Measurements from ENCODE around the gene PAQR7.

The PAQR7 gene

DNA sequence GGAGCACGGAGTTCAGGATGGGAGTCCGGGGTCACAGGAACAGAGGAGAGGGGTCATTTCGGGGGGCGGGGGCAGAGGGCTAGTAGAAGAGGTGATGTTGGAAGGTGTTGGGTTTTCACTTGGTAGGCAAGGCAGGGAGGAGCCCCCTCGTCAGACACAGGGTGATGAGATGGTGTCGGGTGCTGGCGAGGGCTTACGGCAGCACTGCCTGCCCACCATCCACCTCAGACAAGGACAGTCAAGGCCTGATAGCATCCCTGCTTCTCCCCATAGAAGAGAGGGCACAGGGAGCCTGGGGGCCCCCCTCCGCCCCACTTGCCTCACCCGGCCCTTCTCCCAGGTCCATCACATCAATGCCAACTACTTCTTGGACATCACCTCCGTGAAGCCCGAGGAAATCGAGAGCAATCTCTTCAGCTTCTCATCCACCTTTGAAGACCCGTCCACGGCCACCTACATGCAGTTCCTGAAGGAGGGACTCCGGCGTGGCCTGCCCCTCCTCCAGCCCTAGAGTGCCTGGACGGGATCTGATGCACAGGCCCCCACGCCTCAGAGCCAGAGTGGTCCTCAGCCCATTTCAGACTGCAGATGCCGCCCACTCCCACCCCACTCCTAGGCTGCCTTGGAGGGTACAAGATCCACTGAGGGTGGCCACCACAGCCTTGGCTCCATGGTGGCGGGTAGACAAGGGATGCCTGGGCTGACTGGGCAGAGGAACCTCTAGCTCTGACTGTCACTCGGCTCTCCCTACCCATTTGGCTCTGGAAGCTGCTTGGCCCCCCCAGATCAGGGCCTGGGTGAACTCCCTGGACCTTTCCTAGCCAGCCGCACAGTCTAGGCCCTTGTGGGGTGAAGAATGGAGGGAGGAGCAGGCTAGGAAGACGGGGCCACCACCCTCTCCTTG is 60.0 kb downstream of the PAQR7 start:
- H3K4me3 ChIP-seq (ENCODE audit: low read depth, low read length): no peak overlapping the region
- no peak for DNase-seq (ENCODE audit: low read depth)
- TF ChIP-seq, protein P1, sequence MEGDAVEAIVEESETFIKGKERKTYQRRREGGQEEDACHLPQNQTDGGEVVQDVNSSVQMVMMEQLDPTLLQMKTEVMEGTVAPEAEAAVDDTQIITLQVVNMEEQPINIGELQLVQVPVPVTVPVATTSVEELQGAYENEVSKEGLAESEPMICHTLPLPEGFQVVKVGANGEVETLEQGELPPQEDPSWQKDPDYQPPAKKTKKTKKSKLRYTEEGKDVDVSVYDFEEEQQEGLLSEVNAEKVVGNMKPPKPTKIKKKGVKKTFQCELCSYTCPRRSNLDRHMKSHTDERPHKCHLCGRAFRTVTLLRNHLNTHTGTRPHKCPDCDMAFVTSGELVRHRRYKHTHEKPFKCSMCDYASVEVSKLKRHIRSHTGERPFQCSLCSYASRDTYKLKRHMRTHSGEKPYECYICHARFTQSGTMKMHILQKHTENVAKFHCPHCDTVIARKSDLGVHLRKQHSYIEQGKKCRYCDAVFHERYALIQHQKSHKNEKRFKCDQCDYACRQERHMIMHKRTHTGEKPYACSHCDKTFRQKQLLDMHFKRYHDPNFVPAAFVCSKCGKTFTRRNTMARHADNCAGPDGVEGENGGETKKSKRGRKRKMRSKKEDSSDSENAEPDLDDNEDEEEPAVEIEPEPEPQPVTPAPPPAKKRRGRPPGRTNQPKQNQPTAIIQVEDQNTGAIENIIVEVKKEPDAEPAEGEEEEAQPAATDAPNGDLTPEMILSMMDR (IDR thresholded peaks at IDR 0.05; ENCODE audit: insufficient read depth, low read depth, low read length, missing control alignments): no peak

DNA sequence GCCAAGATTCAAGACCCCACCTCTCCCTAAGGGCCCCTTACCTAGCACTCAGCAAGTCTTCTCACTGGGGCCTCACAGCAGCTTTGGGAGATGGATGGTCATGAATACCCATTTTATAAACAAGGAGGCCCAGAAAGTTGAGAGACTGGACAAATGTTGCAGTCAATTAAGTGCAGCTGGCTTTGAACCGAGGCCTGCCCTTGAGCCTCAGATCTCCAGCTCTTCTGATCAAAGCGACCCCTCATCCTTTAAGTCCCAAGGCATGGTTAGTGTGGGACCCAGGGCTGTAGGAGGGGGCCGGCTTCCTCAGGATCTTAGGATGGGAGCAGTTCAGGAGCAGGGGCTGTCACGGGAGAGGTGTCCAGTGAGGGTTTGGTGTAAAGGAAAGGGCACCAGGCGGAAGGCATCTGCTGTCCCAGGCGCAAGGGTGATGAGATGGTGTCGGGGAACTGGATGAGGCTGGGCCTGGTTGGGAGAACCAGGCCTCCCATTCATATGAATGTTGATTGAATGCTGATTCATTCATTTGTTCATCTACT is 60.9 kb downstream of the PAQR7 start:
- TF ChIP-seq, protein P1 (IDR thresholded peaks at IDR 0.05; ENCODE audit: insufficient read depth, low read depth, low read length, missing control alignments): no peak
- H3K4me3 ChIP-seq (ENCODE audit: low read depth, low read length): no peak overlapping the region
- DNase-seq (ENCODE audit: low read depth): no peak

DNA sequence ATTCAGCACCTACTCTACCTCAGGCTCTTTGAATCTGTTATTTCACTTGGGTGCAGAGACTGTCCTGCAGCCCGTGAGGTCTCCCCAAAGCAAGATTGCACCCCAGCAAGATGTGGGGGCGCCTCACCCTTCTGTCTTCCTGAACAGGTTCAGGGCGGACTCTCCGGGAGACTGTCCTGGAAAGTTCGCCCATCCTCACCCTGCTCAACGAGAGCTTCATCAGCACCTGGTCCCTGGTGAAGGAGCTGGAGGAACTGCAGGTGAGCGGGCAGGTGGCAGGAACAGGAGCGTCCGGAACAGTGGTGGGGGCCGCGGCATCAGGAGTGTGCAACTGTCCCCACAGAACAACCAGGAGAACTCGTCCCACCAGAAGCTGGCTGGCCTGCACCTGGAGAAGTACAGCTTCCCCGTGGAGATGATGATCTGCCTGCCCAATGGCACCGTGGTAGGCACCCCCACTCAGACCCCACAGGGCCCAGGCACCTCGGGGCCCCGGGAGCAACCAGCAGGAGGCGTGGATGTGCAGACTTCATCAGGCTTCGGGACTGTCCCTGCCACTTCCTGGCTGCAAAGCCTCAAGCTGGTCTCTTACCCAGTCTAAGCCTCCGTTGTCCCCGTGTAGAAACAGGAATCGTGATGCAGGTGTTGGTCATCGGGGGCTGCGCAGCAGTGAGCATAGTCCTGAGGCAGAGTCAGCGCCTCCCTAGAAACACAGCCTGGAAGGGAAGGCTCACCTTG is 61.6 kb downstream of the PAQR7 start:
- TF ChIP-seq, protein P1 (IDR thresholded peaks at IDR 0.05; ENCODE audit: insufficient read depth, low read depth, low read length, missing control alignments): peak; percentile 31
- DNase-seq (ENCODE audit: low read depth): peak; percentile 35
- H3K4me3 ChIP-seq (ENCODE audit: low read depth, low read length): no peak overlapping the region

DNA sequence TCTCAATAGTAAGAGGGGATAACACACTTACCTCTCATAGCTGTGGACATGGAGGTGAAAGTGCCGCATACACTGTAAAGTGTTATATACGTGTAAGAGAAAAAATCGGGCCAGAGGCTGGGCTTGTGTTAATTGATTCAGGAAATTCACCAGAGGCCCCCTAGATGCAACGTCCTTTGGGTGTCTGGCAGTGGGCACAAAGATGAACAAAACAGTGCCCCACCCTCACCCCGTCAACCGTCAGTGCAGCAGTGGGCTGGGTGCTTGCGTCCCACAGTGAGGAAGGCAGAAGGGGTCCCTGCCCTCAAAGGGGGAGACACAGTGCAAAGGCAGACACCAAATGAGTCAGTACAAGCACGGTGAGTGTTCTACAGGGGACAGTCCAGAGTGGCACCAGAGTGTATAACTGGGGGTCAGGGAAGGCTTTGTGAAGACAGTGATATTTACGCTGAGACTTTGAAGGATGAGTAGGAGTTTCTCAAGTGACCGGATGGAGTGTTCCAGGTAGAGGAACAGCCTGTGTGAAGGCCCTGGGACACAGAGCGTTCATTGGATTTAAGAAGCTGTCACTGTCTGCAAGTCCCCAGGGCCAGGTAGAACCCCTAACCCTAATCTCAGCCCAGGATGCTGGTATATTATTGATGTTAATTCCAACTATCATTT is 62.3 kb downstream of the PAQR7 start:
- no peak overlapping the region for H3K4me3 ChIP-seq (ENCODE audit: low read depth, low read length)
- TF ChIP-seq, protein P1 (IDR thresholded peaks at IDR 0.05; ENCODE audit: insufficient read depth, low read depth, low read length, missing control alignments): no peak
- no peak for DNase-seq (ENCODE audit: low read depth)

Measured in GM12865 (cell line).